Smooth muscle cell (in vitro differentiated cells): ENCODE results near the gene DGKI. TPM values are rescaled to one million over a fixed set of nuclear protein-coding genes. Genes with fewer than 3 reads are reported as not detected.

Experiments
- DNase-seq: peaks from one replicate; lab custom pipeline; 2025; ENCODE audit not compliant: unreplicated experiment; lab: John Stamatoyannopoulos, UW
- H2AFZ ChIP-seq: fragments of 200-600 bp; sonication (generic); 2 replicates; pipeline ENCODE4 v1.6.0; 2016; ENCODE audit warnings: antibody characterized with exemption, low read depth, mild to moderate bottlenecking
- H3F3A ChIP-seq: fragments of 200-600 bp; sonication (generic); 2 replicates; pipeline ENCODE4 v1.6.0; 2017; ENCODE audit warnings: antibody characterized with exemption, low read depth
- H3K27ac ChIP-seq: fragments of 200-600 bp; sonication (generic); 2 replicates; pipeline ENCODE4 v1.5.1; 2016; ENCODE audit warnings: low read depth, mild to moderate bottlenecking
- H3K27me3 ChIP-seq: fragments of 200-600 bp; sonication (generic); 2 replicates; pipeline ENCODE4 v1.6.1; 2016; ENCODE audit warnings: low read depth, mild to moderate bottlenecking
- H3K36me3 ChIP-seq: fragments of 200-600 bp; sonication (generic); 2 replicates; pipeline ENCODE4 v1.5.1; 2016; ENCODE audit warnings: low read depth
- H3K4me1 ChIP-seq: fragments of 200-600 bp; sonication (generic); 2 replicates; pipeline ENCODE4 v1.5.1; 2016; ENCODE audit warnings: low read depth
- H3K4me2 ChIP-seq: fragments of 200-600 bp; sonication (generic); 2 replicates; pipeline ENCODE4 v1.6.0; 2016; ENCODE audit warnings: mild to moderate bottlenecking
- H3K4me3 ChIP-seq: fragments of 200-600 bp; sonication (generic); 2 replicates; pipeline ENCODE4 v1.5.1; 2016; ENCODE audit warnings: mild to moderate bottlenecking
- H3K79me2 ChIP-seq: fragments of 200-600 bp; sonication (generic); 2 replicates; pipeline ENCODE4 v1.6.0; 2016; ENCODE audit warnings: low read depth, mild to moderate bottlenecking
- H3K9ac ChIP-seq: fragments of 200-600 bp; sonication (generic); 2 replicates; pipeline ENCODE4 v1.6.0; 2016; ENCODE audit warnings: low read depth
- H3K9me3 ChIP-seq: fragments of 200-600 bp; sonication (generic); replicated peaks from 2 replicates; pipeline ENCODE4 v1.5.1; 2016; ENCODE audit warnings: low read depth
- H4K20me1 ChIP-seq: fragments of 200-600 bp; sonication (generic); 2 replicates; pipeline ENCODE4 v1.6.0; 2016; ENCODE audit warnings: low read depth
- WGBS: methylation state at CpG from one replicate; pipeline ENCODE4 v1.1.7; 2016; ENCODE audit warnings: low lambda C conversion rate; 5-methylcytosine and 5-hydroxymethylcytosine counted together
- polyA plus RNA-seq: library from polyadenylated mRNA; unstranded; fragments of >200 nt; fragmentation: Nextera tagmentation; extraction: Ambion mirVana; gene quantifications from 2 replicates; pipeline ENCODE4 v1.2.1, GENCODE V29; 2016
- total RNA-seq: library from RNA; depleted of rRNA; stranded (reverse); fragments of >200 nt; gene quantifications from 2 replicates; pipeline ENCODE4 v1.2.3, GENCODE V29; 2014
- TF ChIP-seq, protein P1 (sequence below): fragments of 200-600 bp; sonication (generic); IDR thresholded peaks from 2 replicates; pipeline ENCODE4 v1.5.1; 2017; ENCODE audit warnings: borderline replicate concordance, mild to moderate bottlenecking, antibody characterized with exemption; ENCODE audit not compliant: insufficient read depth, poor library complexity, severe bottlenecking

DGKI gene
- total and polyA plus RNA-seq, 2 experiments from 2014 or later: 2.5 to 6.2 TPM

DNA sequence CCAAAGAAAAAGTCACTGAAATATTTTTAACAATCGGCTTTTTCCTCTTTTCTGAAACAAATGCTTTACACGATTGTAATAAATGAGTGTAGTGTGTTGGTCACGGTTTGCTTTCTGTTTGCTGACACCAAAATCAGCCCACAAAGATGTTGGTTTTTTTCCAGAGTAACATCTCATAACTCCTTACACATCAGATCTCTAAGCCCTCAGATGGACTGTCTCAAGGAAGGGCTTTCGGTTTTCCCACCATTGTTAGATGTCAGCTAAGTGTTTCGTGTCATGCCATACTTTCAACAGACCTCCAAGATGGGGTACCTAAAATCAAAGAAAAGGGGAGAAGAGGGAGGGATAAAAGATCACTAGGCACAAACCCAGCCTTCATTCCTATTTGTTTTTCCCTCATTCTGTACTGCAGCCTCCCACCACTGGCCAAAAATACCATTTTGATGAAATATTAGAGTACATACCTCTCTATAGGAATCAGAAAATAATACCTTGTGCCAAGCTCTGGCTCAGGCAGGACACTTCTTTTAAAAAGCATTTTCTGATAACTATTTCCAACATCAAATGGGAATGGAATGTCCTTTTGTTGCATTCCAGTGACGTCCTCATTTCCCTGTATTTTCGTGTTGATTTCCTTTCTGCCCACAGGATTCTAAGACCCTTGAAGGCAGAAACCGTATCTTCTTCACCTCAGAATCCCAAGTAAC, 159.1 kb downstream of the DGKI start:
- Histone ChIP-seq H3K4me3 (no peak overlapping the region), H3K9ac (no peak overlapping the region), H3K4me1 (peaks cover 6% of the 10 kb centered on the region), H3F3A (no peaks in the 10 kb centered on the region), H4K20me1 (no peaks in the 10 kb centered on the region), H3K79me2 (no peaks in the 10 kb centered on the region), H2AFZ (no peak overlapping the region), H3K27ac (no peak overlapping the region), H3K9me3 (no peaks in the 10 kb centered on the region), H3K36me3 (no peaks in the 10 kb centered on the region), H3K27me3 (no peaks in the 10 kb centered on the region), H3K4me2 (no peak overlapping the region)
- TF ChIP-seq, protein P1, sequence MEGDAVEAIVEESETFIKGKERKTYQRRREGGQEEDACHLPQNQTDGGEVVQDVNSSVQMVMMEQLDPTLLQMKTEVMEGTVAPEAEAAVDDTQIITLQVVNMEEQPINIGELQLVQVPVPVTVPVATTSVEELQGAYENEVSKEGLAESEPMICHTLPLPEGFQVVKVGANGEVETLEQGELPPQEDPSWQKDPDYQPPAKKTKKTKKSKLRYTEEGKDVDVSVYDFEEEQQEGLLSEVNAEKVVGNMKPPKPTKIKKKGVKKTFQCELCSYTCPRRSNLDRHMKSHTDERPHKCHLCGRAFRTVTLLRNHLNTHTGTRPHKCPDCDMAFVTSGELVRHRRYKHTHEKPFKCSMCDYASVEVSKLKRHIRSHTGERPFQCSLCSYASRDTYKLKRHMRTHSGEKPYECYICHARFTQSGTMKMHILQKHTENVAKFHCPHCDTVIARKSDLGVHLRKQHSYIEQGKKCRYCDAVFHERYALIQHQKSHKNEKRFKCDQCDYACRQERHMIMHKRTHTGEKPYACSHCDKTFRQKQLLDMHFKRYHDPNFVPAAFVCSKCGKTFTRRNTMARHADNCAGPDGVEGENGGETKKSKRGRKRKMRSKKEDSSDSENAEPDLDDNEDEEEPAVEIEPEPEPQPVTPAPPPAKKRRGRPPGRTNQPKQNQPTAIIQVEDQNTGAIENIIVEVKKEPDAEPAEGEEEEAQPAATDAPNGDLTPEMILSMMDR: no peak
- no peak for DNase-seq
- WGBS: 85% methylated on average over 8 of the region's 8 CpGs

DNA sequence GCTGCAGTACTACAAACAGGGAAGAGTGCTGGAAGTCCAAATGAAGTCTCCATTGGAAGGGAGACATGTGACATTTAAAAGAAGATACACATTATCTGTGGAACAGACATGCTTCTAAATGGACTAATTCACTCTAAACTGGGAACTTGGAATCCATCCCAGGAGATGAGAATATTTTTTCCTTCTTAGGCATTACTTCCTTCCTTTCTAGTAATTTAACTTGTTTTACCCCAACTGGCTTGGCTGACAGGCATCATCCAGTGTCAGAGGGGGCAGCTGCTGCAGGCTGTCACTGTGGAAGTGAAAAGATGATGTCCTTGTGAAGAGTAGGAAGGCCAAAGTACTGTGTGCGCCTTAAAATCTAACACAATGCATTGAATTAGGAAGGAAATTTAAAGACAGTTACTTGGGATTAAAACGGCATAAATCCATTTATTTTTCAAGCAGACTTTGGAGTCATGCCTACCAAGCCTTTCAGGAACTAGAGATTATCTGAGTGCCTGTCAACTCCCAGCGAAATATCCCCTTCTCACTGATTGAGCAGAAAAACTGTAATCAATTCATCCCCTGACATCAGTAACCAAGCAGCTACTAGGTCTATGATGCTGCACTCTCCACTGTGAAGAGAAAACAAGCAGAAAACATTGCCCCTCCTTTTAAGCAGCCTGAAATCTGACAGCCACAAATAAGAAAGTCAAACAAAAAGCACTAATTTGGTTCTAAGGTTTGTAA, 161.2 kb downstream of the DGKI start:
- H3K27ac ChIP-seq: no peak overlapping the region
- H3K79me2 ChIP-seq: no peaks in the 10 kb centered on the region
- H3K9me3 ChIP-seq: no peaks in the 10 kb centered on the region
- TF ChIP-seq, protein P1: no peak
- H3K36me3 ChIP-seq: no peaks in the 10 kb centered on the region
- H3K27me3 ChIP-seq: no peaks in the 10 kb centered on the region
- H3K4me2 ChIP-seq: no peak overlapping the region
- WGBS: 89% methylated on average over 3 of the region's 3 CpGs
- peaks cover 12% of the 10 kb centered on the region for H3F3A ChIP-seq
- H4K20me1 ChIP-seq: no peaks in the 10 kb centered on the region
- no peak overlapping the region for H3K4me3 ChIP-seq
- no peak overlapping the region for H2AFZ ChIP-seq
- DNase-seq: no peak
- H3K9ac ChIP-seq: no peak overlapping the region
- peaks cover 21% of the 10 kb centered on the region for H3K4me1 ChIP-seq

DNA sequence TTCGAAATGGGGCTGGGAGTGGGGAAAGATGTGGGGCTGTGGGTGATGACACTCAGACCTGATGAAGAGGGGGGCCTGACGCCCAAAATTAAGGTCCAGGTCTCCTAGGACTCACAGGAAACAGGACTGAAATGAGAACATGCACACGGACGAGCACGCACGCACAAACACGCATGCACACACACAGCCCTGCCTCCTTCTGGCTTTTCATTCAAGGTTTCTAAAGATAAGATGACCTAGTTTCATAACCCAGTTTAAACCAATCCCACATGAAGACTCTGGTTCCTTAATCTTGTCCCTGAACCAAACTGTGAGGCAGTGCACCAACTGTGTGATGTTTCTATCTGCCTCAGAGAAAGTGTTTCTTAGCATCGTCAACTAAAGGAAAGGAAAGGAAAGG, 162.0 kb downstream of the DGKI start:
- Histone ChIP-seq H3K4me3 (no peak overlapping the region), H3F3A (peaks cover 14% of the 10 kb centered on the region), H3K36me3 (no peaks in the 10 kb centered on the region), H3K79me2 (no peaks in the 10 kb centered on the region), H3K9ac (no peak overlapping the region), H3K4me1 (peaks cover 21% of the 10 kb centered on the region), H4K20me1 (no peaks in the 10 kb centered on the region), H3K27ac (no peak overlapping the region), H2AFZ (no peak overlapping the region), H3K9me3 (no peaks in the 10 kb centered on the region), H3K27me3 (no peaks in the 10 kb centered on the region), H3K4me2 (no peak overlapping the region)
- TF ChIP-seq, protein P1: no peak
- DNase-seq: no peak
- 90% methylated on average over 8 of the region's 8 CpGs for WGBS
